Osteoblast (primary cell): ENCODE data around the gene HS2ST1. TPM values are rescaled to one million over a fixed set of nuclear protein-coding genes. Genes with fewer than 3 reads are reported as not detected.
A peak's percentile ranks its signal among the peaks of the same experiment; 100 is the strongest.
"Not testable (repeated sequence)": the region's sequence is repeated elsewhere in the genome, so short reads cannot be mapped to it uniquely, and the experiment has no call there.

Experiments used
- DNase-seq: peaks from one replicate; pipeline ENCODE4 v3.0.0; 2011; ENCODE audit warnings: low spot score, mixed read lengths; ENCODE audit not compliant: insufficient read length; ENCODE audit errors: missing footprints
- H2AFZ ChIP-seq: 2 replicates; pipeline ENCODE4 v1.6.0; 2011; ENCODE audit warnings: mild to moderate bottlenecking, low read length
- H3K27ac ChIP-seq: 2 replicates; pipeline ENCODE4 v1.5.1; 2011; ENCODE audit warnings: mild to moderate bottlenecking, low read depth, low read length, moderate library complexity
- H3K27me3 ChIP-seq: 2 replicates; pipeline ENCODE4 v1.6.0; 2012; ENCODE audit warnings: mild to moderate bottlenecking, control low read depth, inconsistent platforms, low read length, moderate library complexity; ENCODE audit not compliant: insufficient read depth
- H3K36me3 ChIP-seq: 2 replicates; pipeline ENCODE4 v1.5.1; 2011; ENCODE audit warnings: mild to moderate bottlenecking, low read length, control low read depth, moderate library complexity; ENCODE audit not compliant: insufficient read depth
- H3K4me1 ChIP-seq: 2 replicates; pipeline ENCODE4 v1.5.1; 2011; ENCODE audit warnings: mild to moderate bottlenecking, low read length, control low read depth, moderate library complexity; ENCODE audit not compliant: insufficient read depth
- H3K4me2 ChIP-seq: 2 replicates; pipeline ENCODE4 v1.6.0; 2011; ENCODE audit warnings: mild to moderate bottlenecking, low read length; ENCODE audit not compliant: insufficient read depth
- H3K4me3 ChIP-seq: fragments of 200-600 bp; sonication (generic); 3 replicates; pipeline ENCODE4 v1.5.1; 2012; ENCODE audit warnings: mild to moderate bottlenecking, low read length, inconsistent platforms; ENCODE audit not compliant: insufficient read depth
- H3K79me2 ChIP-seq: 2 replicates; pipeline ENCODE4 v1.6.0; 2012; ENCODE audit warnings: mild to moderate bottlenecking, low read length, control low read depth, inconsistent platforms; ENCODE audit not compliant: insufficient read depth
- H3K9me3 ChIP-seq: 2 replicates; pipeline ENCODE4 v1.5.1; 2011; ENCODE audit warnings: low read depth, low read length, control low read depth
- H4K20me1 ChIP-seq: 2 replicates; pipeline ENCODE4 v1.6.0; 2012; ENCODE audit warnings: mild to moderate bottlenecking, low read length, control low read depth; ENCODE audit not compliant: insufficient read depth
- total RNA-seq: library from RNA; depleted of rRNA; stranded (reverse); fragments of >200 nt; gene quantifications from 2 replicates; pipeline ENCODE4 v1.2.3, GENCODE V29; 2012
- TF ChIP-seq, protein P1 (sequence below): IDR thresholded peaks from 2 replicates; pipeline ENCODE4 v1.5.1; 2011; ENCODE audit warnings: mild to moderate bottlenecking, low read depth, low read length, moderate library complexity; ENCODE audit errors: extremely low read depth

Gene HS2ST1
- total RNA-seq, 1 donor = 20.3 TPM

DNA sequence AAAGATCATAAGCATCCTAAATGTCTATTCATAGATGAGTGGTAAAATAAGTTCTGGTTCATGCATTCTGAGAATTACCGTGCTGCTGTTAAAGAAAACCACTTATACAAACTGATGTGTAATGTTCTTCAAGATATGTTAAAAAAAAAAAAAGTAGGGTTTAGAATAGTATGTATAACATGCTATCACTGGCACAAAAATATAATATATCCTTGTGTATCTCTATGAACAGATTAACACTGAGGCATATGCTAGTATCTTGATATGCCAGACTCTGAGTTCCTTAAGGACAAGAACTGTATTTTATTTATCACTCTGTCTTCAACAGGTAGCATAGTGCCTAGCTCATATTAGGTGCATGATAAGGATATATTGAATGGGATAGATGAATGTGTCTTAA is 108.9 kb downstream of the HS2ST1 start:
- TF ChIP-seq, protein P1, sequence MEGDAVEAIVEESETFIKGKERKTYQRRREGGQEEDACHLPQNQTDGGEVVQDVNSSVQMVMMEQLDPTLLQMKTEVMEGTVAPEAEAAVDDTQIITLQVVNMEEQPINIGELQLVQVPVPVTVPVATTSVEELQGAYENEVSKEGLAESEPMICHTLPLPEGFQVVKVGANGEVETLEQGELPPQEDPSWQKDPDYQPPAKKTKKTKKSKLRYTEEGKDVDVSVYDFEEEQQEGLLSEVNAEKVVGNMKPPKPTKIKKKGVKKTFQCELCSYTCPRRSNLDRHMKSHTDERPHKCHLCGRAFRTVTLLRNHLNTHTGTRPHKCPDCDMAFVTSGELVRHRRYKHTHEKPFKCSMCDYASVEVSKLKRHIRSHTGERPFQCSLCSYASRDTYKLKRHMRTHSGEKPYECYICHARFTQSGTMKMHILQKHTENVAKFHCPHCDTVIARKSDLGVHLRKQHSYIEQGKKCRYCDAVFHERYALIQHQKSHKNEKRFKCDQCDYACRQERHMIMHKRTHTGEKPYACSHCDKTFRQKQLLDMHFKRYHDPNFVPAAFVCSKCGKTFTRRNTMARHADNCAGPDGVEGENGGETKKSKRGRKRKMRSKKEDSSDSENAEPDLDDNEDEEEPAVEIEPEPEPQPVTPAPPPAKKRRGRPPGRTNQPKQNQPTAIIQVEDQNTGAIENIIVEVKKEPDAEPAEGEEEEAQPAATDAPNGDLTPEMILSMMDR = no peak
- no peak overlapping the region for H3K27ac ChIP-seq
- H2AFZ ChIP-seq = no peak overlapping the region
- no peak for DNase-seq
- no peak overlapping the region for H3K4me3 ChIP-seq
- no peaks in the 10 kb centered on the region for H4K20me1 ChIP-seq
- peaks cover 2% of the 10 kb centered on the region for H3K4me1 ChIP-seq
- H3K9me3 ChIP-seq = no peaks in the 10 kb centered on the region
- no peaks in the 10 kb centered on the region for H3K36me3 ChIP-seq
- H3K79me2 ChIP-seq = peaks cover 11% of the 10 kb centered on the region
- H3K27me3 ChIP-seq = no peaks in the 10 kb centered on the region
- H3K4me2 ChIP-seq = no peak overlapping the region

DNA sequence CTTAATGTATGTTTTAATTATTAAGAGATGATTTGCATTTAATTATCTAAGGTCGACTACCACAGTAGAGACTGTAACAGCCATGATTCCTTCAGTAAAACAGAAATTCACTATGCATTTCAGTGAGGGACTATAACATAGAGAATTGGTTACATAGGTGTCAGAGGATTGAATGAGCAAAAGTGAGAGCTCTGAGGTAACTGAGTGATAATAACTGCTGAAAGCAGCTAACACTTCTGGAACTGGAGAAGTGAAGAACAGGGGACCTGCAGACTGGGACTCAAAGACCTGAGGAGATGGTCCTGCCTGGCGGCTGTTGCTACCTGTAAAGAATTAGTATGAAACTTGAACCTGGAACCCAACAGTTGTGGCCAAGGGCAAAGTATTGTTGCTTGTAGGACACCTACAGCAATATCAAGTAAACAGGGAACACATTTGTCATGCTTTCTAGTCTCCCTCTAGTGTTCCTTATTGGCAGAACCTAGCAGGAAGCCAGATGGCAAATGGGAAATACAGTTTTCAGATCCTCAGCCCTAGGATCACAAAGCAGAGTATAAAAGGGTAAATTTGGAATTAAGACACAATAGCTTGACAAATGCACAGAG is 110.6 kb downstream of the HS2ST1 start:
- H2AFZ ChIP-seq = no peak overlapping the region
- H3K4me1 ChIP-seq = peaks cover 2% of the 10 kb centered on the region
- H3K27me3 ChIP-seq = no peaks in the 10 kb centered on the region
- H3K4me3 ChIP-seq = no peak overlapping the region
- H3K4me2 ChIP-seq = no peak overlapping the region
- H3K36me3 ChIP-seq = no peaks in the 10 kb centered on the region
- H4K20me1 ChIP-seq = no peaks in the 10 kb centered on the region
- no peak overlapping the region for H3K27ac ChIP-seq
- peaks cover 9% of the 10 kb centered on the region for H3K79me2 ChIP-seq
- TF ChIP-seq, protein P1 = peak; percentile 58
- H3K9me3 ChIP-seq = no peaks in the 10 kb centered on the region
- DNase-seq = no peak

DNA sequence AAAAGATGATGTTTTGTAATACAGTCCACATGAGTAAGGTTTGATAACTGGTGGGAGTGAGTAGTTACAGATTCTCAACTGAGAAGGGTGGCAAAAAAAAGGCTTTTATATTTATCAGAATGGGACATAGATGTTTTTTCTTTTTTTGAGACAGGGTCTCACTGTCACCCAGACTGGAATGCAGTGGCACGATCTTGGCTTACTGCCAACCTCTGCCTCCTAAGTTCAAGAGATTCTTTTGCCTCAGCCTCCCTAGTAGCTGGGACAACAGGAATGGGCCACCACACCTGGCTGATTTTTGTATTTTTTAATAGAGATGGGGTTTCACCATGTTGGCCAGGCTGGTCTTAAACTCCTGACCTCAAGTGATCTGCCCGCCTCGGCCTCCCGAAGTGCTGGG is 113.1 kb downstream of the HS2ST1 start:
- not testable (repeated sequence) for H3K79me2 ChIP-seq, H3K9me3 ChIP-seq, H3K4me3 ChIP-seq, H3K4me2 ChIP-seq, H2AFZ ChIP-seq, H3K36me3 ChIP-seq, H3K27me3 ChIP-seq, H3K27ac ChIP-seq, DNase-seq, H4K20me1 ChIP-seq, H3K4me1 ChIP-seq

DNA sequence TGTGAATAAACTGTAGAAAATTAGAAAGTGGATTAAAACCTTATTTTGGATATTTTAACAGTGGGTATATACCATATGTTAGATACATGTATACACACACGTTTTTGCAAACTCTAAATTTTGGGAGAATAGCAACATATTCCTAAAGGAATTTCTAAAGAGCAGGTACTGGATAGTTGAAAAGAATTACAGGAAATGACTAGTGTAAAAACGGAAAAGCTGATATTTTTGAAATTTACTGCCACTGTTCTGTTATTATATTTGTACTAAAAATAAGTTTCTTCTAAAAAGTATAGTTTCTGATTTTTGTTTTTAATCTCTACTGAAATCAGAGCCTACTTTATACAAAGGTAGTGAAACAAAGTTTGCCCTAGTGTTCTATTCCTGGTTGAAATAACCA is 114.1 kb downstream of the HS2ST1 start:
- Histone ChIP-seq H3K27ac (no peak overlapping the region), H2AFZ (no peak overlapping the region), H3K4me1 (peaks cover 2% of the 10 kb centered on the region), H3K36me3 (no peaks in the 10 kb centered on the region), H3K79me2 (no peaks in the 10 kb centered on the region), H3K4me3 (no peak overlapping the region), H3K9me3 (no peaks in the 10 kb centered on the region), H4K20me1 (peaks cover 4% of the 10 kb centered on the region), H3K27me3 (no peaks in the 10 kb centered on the region), H3K4me2 (no peak overlapping the region)
- DNase-seq = no peak
- TF ChIP-seq, protein P1 = no peak
